ENCODE data around the gene CFAP45.

GRCh38 chr1:159932296-159933285 lies 32.6 kb upstream of the CFAP45 start:
- no peak for TF ChIP-seq CTCF (IDR thresholded peaks at IDR 0.05; ENCODE audit: low read depth, low read length, poor library complexity, severe bottlenecking)
- no peak for TF ChIP-seq EZH2phosphoT487 (IDR thresholded peaks at IDR 0.05; ENCODE audit: borderline replicate concordance, low read length)

All from DOHH2 (cell line).